Upper lobe of left lung (tissue), 4 donors: Measurements from ENCODE around the gene KIAA1549.

ENCODE experiments used
- EP300 ChIP-seq, 4 donors: sonication (generic); formaldehyde crosslinking; IDR thresholded peaks; one replicate each; pipeline ENCODE4 v1.5.1; 2017; ENCODE audit warnings: antibody characterized with exemption in 4 of 4, control low read depth in 2 of 4
- TF ChIP-seq, protein P1 (sequence below), 6 experiments: fragments of 450-650 bp in 4 of 6; fragments of 200-600 bp in 2 of 6; sonication (generic) in 2 of 6; IDR thresholded peaks; one replicate each; pipeline ENCODE4 v1.5.1; 2016 to 2019; ENCODE audit warnings: antibody characterized with exemption in 6 of 6

DNA sequence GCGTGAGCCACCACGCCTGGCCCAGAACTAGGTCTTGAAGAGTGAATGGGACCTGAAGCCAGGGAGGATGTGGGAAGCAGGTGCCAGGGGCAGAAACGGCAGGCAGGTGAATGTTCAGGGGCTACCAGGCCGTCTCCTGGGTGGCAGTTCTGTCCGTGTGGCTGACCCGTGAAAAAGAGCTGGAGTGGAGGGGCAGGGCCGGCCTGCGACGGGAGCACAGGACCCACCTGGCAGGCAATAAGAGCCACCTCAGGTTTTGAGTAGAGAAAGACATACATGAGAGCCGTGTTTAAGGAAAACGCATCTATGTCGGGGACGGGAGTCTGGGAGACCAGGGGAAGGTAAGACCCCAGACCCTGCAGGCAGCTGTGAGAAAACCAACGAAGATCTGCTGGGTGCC is 112.5 kb downstream of the KIAA1549 start:
- TF ChIP-seq, protein P1, sequence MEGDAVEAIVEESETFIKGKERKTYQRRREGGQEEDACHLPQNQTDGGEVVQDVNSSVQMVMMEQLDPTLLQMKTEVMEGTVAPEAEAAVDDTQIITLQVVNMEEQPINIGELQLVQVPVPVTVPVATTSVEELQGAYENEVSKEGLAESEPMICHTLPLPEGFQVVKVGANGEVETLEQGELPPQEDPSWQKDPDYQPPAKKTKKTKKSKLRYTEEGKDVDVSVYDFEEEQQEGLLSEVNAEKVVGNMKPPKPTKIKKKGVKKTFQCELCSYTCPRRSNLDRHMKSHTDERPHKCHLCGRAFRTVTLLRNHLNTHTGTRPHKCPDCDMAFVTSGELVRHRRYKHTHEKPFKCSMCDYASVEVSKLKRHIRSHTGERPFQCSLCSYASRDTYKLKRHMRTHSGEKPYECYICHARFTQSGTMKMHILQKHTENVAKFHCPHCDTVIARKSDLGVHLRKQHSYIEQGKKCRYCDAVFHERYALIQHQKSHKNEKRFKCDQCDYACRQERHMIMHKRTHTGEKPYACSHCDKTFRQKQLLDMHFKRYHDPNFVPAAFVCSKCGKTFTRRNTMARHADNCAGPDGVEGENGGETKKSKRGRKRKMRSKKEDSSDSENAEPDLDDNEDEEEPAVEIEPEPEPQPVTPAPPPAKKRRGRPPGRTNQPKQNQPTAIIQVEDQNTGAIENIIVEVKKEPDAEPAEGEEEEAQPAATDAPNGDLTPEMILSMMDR (IDR thresholded peaks at IDR 0.05): no peak
- no peak for TF ChIP-seq EP300 (IDR thresholded peaks at IDR 0.05)
